Hindlimb muscle (tissue), 1 donor: Measurements from ENCODE around the gene ESPL1. TPM values are rescaled to one million over a fixed set of nuclear protein-coding genes. Genes with fewer than 3 reads are reported as not detected.
"Not testable (repeated sequence)": the region's sequence is repeated elsewhere in the genome, so short reads cannot be mapped to it uniquely, and the experiment has no call there.

Experiments
- DNase-seq: peaks from one replicate; pipeline ENCODE4 v3.0.0-alpha.2; 2013
- polyA plus RNA-seq: library from polyadenylated mRNA; unstranded; fragments of 120-200 nt; gene quantifications from one replicate; pipeline ENCODE4 v1.2.1, GENCODE V29; 2013; ENCODE audit not compliant: insufficient read length

The ESPL1 gene
- polyA plus RNA-seq, 1 donor, result 5.1 TPM

DNA sequence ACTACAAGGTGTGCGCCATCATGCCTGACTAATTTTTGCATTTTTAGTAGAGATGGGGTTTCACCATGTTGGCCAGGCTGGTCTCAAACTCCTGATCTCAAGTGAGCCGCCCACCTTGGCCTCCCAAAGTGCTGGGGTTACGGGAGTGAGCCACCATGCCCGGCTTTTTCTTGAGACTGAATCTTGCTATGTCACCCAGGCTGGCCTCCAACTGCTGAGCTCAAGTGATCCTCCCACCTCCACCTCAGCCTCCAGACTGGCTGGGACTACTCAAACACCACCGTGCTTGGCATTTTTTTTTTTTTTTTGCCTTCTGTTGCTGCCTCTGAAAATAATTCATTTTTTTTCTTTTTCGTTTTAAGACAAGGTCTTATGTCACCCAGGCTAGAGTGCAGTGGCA is 8.2 kb upstream of the ESPL1 start:
- no peak for DNase-seq

DNA sequence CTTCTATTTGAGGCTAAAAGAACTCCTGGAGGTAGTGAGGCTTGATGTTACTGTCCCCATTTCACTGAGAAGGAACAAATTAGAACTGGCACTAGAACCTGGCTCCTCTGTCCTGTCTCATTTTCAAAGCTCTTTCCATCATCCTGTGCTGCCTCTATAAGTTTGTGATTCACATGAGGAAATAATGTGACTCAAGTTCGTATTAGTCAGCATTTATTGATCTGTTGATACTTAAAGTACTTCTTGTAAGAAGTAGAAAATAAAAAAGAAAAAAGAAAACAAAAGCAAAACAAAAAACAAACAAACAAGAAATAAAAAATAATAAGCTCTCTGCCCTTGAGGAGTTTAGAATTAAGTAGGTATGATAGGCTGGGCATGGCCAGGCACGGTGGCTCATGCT is 2.3 kb upstream of the ESPL1 start:
- DNase-seq, result no peak

DNA sequence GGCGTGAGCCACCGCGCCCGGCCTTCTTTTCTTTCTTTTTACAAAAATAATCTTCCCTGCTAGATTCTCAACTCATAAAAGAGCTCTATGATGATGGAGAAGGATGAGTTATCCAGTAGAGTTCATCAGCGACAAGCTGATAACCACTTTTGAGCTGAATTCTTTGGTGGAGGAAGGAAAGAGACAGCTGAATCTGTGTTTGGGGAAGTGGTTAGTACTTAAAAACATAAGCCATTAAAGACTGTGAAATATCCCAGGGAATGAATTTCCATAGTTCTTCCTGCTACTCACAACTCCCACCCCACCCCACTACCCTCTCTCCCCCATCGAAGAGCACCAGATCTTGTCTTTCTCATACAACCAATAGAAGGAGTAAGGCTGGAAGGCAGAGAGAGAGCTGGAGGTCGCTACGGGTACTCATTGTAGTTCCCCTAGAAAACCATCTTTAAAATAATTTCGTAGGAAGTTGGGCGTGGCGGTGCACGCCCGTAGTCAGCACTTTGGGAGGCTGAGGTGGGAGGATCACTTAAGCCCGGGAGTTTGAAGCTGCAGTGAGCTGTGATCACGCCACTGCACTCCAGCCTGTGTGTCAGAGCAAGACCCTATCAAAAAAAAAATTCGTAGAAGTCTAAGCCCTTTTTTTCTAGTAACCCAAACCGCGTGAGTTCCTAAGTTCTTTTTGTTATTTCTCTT is 647 bp upstream of the ESPL1 start:
- no peak for DNase-seq

DNA sequence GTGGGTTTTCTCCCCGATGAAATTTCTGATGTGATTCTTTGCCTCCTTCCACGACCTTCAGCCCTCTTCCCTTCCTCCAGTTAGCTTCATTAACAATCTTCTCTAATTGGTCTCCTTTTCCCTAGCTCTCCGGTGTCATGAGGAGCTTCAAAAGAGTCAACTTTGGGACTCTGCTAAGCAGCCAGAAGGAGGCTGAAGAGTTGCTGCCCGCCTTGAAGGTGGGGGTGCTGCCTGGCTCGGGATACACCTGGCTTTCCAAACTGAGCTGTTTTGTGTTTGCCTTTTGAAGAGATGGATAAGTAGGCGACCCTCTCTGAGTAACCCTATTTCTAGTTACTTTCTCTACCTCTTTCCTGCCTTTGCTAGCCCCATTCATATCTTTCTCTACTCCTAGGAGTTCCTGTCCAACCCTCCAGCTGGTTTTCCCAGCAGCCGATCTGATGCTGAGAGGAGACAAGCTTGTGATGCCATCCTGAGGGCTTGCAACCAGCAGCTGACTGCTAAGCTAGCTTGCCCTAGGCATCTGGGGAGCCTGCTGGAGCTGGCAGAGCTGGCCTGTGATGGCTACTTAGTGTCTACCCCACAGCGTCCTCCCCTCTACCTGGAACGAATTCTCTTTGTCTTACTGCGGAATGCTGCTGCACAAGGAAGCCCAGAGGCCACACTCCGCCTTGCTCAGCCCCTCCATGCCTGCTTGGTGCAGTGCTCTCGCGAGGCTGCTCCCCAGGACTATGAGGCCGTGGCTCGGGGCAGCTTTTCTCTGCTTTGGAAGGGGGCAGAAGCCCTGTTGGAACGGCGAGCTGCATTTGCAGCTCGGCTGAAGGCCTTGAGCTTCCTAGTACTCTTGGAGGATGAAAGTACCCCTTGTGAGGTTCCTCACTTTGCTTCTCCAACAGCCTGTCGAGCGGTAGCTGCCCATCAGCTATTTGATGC is 797 bp downstream of the ESPL1 start:
- DNase-seq, result no peak

DNA sequence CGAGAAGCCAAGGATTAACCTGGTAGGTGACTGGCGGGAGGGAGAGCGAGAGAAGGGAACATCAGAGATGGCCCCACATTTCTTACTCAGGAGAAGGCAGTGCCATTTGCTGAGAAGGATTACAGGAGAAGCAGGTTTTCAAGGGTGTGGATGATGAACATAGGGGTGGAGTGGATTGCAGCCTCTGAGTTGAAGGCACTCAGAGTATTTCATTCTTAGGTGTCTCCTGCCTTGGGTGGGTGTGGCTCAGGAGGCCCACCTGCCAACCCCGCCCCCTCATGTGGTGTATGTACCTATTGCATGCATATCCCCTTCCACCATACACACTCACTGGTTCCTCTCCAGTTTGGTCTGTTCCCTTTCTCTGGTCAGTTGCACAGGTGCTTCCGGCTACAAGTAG is 6.3 kb downstream of the ESPL1 start:
- DNase-seq, result no peak

DNA sequence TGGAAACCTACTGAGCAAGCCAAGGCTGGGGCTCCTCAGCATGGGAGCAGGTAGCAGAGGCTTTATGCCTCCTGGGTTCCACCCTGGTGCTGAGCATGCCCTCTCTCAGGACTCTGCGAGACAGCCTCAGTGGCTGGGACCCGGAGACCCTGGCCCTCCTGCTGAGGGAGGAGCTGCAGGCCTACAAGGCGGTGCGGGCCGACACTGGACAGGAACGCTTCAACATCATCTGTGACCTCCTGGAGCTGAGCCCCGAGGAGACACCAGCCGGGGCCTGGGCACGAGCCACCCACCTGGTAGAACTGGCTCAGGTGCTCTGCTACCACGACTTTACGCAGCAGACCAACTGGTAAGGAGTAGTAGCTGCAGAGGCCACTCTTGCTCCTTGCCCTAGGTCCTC is 8.4 kb downstream of the ESPL1 start:
- no peak for DNase-seq

DNA sequence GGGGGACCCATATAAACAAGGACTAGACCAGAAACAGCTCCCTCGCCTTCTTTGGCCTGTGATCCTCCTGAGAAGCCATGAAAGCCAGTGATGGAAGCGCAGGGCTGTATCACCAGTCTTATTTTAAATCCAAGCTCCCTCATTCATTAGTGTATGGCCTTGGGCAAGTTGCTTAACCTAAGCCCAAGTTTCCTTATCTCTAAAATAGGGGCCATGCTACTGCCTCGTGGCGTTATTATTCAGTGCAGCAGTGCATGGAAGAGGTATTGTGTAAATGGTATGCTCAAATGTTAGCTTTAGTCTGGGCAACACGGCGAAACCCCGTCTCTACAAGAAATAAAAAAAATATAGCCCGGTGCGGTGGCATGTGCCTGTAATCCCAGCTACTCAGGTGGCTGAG is 9.9 kb downstream of the ESPL1 start:
- no peak for DNase-seq

DNA sequence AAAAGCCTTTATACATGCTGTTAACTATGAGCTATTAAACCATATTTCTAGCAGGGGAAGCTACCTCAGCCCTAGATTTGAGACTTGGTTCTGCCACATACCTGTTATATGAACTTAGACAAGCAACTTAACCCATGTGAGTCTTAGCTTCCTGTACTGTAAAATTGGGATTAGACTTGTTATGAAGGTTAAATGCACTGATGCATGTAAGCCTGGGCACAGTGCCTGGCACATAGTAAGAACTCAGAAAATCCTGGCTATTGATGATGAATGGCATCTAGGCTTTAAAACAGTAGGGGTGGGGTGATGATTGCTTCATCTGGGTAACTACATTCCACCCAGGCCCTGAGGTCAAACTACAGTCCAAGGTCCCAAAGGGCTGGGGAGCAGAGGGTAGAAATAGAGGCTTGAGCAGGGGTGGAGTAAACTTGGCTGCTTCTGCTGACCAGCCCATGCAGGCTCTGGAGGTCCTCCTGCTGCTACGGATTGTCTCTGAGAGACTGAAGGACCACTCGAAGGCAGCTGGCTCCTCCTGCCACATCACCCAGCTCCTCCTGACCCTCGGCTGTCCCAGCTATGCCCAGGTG is 11.3 kb downstream of the ESPL1 start:
- DNase-seq, result no peak

DNA sequence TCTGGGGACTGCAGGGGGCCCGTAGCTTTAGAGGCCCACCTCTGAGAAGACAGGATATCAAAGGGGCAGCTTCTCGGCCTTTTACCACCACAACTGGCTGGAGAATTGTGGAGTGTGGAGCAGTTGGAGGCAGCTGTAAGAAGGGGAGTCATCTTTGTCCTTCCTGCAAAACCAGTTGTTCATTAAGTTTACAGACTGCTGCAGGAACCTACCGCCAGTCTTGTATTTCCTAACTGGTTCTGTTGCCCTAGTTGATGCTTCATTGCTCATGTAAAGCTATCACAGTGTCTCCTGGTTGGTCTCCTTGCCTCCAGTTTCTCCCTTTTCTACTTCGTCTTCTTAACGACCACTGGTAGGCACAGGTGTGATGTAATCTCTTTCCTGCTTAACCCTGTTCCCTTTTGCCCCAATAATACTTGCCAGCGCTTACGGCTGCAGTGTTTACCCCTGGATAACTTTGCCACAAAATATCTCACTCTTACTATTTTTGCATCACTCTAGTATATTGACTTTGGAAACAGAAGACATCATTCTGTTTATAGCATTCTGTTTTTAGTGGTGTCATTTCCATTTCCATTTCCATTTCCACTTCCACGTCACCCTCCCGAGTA is 11.9 kb downstream of the ESPL1 start:
- no peak for DNase-seq

DNA sequence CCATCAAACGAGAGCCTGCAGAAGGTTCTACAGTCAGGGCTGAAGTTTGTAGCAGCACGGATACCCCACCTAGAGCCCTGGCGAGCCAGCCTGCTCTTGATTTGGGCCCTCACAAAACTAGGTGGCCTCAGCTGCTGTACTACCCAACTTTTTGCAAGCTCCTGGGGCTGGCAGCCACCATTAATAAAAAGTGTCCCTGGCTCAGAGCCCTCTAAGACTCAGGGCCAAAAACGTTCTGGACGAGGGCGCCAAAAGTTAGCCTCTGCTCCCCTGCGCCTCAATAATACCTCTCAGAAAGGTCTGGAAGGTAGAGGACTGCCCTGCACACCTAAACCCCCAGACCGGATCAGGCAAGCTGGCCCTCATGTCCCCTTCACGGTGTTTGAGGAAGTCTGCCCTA is 18.3 kb downstream of the ESPL1 start:
- DNase-seq, result no peak

DNA sequence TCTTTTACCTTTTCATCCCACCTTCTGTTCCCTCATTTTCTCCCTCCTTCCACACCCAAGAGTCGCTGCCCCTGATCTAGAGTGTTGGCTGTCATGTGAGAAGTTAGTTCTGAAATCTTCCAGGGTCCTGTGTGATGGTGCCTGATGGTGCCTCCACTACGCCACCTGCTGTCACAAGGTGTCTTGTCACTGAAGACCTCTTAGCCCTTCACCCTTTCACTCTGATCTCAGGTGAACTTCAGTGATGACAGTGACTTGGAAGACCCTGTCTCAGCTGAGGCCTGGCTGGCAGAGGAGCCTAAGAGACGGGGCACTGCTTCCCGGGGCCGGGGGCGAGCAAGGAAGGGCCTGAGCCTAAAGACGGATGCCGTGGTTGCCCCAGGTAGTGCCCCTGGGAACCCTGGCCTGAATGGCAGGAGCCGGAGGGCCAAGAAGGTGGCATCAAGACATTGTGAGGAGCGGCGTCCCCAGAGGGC is 19.7 kb downstream of the ESPL1 start:
- peak; percentile 72 for DNase-seq

DNA sequence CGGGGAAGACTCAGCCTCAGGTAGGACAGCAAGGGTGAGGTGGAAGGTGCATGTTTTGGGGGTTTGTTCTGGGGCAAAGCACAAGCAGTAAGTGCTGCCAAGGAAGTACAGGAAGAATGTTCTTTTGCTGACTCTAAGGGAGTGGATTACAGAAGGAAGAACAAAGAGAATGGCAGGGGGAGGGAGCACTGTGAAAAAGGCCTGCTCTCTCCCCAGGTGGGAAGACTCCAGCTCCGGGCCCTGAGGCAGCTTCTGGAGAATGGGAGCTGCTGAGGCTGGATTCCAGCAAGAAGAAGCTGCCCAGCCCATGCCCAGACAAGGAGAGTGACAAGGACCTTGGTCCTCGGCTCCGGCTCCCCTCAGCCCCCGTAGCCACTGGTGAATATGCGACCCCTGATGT is 20.2 kb downstream of the ESPL1 start:
- no peak for DNase-seq

DNA sequence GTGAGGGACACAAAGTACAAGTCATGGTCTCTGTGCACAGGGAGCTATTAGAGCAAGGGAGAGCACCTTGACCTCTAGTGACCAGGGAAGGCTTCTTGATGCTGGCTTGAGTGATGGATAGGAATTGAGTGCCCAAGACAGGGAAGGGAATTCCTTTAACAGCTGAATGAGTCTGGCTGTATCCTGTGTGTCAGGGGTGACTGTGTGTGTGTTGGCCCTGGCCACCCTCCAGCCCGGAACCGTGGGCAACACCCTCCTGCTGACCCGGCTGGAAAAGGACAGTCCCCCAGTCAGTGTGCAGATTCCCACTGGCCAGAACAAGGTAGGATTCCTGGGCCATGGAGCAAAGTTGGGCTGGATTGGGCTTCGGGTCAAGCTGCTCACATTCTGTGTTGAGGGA is 21.8 kb downstream of the ESPL1 start:
- DNase-seq, result no peak

DNA sequence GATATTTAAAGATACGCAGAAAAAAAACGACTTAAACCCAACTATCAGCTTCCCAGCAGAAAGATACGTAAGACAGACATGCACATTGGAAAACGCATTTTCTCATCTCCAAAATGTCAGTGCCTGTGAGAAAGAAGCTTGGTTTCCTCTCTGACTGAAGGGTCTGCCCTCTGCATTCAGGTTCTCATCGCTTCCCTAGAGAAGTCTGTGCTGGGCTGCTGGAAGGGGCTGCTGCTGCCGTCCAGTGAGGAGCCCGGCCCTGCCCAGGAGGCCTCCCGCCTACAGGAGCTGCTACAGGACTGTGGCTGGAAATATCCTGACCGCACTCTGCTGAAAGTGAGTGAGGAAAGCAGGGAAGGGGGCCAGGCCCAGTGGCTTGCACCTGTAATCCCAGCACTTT is 22.6 kb downstream of the ESPL1 start:
- no peak for DNase-seq

DNA sequence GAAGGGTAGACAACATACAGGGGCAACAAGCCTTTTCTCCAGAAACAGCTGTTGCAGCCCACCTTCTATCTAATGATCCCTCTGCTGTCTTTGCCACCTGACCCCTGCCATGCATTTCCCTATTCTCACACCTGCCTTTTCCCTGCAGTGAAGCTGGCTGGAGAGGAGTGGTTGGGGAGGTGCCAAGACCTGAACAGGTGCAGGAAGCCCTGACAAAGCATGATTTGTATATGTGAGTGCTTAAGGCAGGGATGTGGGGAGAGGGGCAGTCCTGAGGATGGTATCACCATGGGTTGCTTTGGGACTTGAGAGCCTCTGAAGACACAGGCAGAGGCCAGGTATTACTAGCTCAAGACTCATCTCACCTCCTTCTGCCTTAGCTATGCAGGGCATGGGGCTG is 24.3 kb downstream of the ESPL1 start:
- DNase-seq, result no peak

DNA sequence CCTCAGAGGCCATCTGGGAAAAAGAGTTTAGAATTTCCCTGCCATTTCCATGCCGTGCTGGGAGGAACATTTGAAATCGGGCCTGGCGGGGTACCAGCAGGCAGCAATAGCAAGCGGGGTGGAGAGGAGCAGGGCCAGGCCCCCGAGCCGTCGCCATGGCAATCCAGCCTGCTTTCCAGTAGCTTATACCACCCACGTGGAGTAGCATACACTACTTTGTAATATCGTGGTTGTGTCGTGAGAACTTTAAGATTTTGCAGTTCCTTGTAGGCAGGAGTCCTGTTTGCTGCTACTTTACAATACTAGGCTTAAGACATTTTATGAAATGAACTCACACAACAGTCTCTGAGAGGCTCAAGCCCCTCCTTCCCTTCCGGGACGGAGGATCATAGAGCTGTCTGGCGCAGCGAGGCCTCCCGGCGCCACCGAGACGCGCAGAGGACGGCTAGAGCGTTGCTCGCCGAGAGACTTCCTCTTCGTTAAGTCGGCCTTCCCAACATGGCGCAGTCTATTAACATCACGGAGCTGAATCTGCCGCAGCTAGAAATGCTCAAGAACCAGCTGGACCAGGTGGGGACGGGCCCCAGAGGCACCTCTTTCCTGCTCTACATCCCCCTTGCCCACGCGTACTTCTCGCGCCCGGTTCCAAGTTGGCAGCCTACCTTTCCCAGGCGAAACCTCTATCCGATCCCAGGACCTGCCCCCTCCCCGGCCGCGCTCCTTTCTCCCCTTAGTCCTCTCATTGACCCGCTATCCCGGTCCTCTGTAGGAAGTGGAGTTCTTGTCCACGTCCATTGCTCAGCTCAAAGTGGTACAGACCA is 27.2 kb downstream of the ESPL1 start, which contains the start of gene PFDN5:
Gene PFDN5 (plus strand): TSS at position 473 of the 821 bp plus-strand sequence. CDS start 26 bp downstream, at position 499.
- peak; percentile 94 for DNase-seq

DNA sequence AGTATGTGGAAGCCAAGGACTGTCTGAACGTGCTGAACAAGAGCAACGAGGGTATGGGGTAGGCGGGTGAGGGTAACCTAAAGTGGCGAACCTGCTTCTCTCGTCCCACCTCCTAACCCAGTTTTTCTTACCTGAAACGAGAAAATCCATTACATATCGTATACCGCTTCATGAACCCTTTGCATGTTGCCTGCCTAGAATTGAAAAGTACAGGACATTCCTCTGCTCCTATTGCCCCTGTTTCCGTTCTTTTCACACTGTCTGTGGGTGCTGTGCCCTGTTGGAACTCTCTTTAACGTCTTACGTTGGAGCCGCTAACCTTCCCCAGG is 27.8 kb downstream of the ESPL1 start:
- DNase-seq, result no peak

DNA sequence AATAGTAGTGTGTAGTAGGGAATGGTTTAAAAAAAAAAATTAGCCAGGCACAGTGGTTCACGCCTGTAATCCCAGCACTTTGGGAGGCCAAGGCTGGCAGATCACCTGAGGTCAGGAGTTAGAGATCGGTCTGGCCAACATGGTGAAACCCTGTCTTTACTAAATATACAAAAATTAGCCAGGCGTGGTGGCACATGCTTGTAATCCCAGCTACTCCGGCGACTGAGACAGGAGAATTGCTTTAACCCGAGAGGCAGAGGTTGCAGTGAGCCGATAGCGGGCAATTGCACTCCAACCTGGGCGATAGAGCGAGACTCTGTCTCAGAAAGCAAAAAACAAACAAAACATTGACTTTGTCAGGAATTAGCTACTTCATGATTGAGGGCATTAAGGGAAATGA is 29.0 kb downstream of the ESPL1 start:
- DNase-seq, result not testable (repeated sequence)

DNA sequence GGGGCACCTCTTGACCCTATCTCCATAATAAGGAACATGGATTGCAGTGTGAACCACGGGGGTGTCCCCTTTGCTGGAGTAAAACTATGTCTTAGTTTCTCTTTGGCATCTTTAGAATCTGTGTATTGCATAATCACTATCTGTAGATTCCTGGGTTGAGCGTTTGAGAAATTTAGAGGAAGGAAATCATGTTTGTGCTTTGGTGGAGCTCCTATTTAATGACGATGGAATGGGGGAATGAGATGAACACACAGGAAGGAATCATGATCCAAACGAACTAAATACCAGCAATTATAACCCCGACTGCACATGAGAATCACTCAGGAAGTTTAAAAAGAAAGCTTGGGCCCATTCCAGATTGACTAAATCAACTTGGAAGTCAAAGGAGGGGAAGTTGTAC is 30.1 kb downstream of the ESPL1 start:
- DNase-seq, result no peak

DNA sequence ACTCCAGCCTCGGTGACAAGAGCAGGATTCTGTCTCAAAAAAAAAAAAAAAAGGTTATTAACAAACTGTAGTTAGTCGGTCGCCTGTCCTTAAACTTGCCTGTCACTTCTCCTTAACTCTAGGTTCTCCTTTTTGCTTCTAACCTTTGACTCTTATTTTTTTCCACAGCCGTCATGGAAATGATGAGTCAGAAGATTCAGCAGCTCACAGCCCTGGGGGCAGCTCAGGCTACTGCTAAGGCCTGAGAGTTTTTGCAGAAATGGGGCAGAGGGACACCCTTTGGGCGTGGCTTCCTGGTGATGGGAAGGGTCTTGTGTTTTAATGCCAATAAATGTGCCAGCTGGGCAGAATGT is 31.0 kb downstream of the ESPL1 start:
- peak; percentile 54 for DNase-seq

DNA sequence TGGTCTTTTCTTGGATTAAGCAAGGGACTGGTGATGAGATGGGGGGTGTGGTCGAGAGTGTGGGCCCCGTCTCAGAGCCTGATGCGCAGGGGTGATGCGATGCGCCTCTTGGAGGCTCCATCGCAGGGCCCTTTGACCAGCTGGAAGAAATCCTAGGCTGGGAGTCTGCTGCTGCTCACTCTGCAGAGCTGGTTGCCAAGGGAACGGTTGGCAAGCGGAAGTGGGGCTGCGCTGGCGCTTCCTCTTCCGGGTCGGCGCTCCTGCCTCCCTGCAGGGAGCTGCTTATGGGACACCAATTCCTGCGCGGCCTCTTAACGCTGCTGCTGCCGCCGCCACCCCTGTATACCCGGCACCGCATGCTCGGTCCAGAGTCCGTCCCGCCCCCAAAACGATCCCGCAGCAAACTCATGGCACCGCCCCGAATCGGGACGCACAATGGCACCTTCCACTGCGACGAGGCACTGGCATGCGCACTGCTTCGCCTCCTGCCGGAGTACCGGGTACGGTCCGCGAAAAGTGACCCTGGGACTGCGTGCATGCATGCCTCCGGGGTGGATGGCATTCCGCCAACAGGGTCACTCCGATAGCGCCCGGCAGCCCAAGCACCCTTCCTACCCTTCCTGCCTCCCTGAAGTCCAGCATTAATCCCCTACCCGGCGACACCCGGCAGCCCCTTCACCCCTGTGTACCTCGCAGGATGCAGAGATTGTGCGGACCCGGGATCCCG is 31.5 kb downstream of the ESPL1 start, which contains the start of gene MYG1:
Gene MYG1 (plus strand): TSS at position 242 of the 727 bp plus-strand sequence. CDS start 43 bp downstream, at position 285.
- DNase-seq, result peak; percentile 88
